Measurements from ENCODE around the gene TMEM209.

DNA sequence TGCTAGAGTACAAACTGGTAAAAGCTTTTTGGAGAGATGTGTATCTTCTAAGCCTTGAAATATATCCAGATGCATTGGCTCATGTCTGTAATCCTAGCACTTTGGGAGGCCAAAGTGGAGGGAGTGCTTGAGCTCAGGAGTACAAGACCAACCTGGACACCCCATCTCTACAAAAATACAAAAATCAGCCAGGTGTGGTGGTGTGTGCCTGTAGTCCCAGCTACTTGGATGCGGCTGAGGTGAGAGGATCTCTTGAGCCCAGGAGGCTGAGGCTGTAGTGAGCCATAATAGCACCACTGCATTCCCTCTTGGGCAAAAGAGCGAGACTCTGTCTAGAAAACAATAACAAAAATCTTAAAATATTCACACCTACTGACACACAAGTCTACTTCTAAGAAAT is 25.6 kb downstream of the TMEM209 start:
- no peak for TF ChIP-seq POLR2AphosphoS5 (IDR thresholded peaks at IDR 0.05; ENCODE audit: borderline replicate concordance, low read depth, low read length)
- TF ChIP-seq EZH2 (IDR thresholded peaks at IDR 0.05) = no peak
- no peak for TF ChIP-seq FOXP2 (optimal IDR thresholded peaks at IDR 0.05; ENCODE audit: control extremely low read depth, extremely low read length, insufficient read depth)

All from SK-N-MC (cell line).